DMS 273 (cell line): ENCODE data around the gene MGLL.

Experiments used
- DNase-seq: peaks from one replicate; lab custom pipeline; 2025; ENCODE audit not compliant: unreplicated experiment; lab: John Stamatoyannopoulos, UW

Gene MGLL

DNA sequence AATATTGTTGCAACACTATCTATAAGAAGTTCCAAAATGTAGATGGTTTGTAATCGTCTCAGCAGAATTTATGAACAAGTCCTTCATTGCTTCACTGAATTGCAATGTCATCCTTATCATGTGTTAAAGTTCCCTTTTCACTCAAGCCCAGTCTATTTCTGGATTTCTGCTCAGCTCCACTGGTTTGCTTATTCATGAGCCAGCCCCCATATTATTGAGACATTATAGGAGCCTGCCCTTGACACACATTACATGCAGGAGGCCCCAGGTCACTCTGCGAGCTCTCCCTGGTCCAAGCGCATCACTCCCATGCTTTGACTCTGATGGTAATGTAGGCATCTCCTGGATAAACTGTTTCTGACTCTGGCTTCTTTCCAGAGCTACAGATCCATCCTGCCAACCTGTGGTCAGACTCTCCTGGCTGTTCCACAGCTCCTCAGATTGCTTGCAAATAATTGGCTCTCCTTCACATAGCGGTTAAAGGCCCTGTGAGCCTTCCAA, 92.7 kb downstream of the MGLL start:
- DNase-seq: peak; percentile 49

DNA sequence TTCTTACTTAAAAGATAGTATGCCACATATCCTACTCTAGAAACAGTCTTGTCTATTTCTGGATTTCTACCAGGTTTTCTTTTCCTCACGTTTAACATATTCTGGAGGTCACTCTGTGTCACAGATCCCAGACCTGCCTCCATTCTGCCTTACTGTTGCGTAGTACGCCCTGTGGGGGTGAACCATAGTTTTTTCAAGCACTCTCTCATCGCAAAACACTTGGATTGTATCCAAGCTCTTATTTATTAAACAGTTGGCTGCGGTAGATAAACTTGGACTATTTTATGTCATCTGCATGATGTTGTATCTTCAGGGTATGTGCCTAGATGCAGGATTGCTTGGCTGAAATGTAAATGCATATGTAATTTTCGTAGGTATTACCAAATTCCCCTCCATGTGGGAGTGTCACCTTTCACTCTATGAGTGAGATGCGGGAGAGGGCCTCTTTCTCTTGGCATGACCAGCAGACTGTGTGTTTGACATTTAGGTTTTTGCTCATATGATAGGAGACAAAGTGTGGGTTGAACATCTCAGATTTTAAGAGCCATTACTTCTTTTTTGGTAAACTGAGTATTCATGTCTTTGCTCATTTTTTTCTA, 93.8 kb downstream of the MGLL start:
- DNase-seq: no peak

DNA sequence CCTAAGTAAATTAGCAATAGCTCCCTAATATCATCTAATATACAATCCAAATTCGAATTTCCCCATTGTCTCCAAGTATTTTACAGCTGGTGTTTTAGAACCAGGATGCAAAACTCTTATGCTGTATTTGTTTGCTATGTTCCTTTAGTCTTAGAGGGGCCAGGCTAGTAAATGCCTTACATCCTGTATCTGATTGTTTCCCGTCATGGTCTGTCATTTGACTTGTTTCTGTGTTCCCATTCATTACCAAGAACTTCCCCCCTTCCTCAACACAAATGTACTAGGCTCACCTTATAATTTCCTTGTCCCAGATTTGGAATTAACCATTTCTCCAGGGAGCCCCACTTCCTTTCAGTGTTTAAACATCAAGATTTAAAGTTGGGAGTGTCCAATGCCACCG, 95.4 kb downstream of the MGLL start:
- no peak for DNase-seq

DNA sequence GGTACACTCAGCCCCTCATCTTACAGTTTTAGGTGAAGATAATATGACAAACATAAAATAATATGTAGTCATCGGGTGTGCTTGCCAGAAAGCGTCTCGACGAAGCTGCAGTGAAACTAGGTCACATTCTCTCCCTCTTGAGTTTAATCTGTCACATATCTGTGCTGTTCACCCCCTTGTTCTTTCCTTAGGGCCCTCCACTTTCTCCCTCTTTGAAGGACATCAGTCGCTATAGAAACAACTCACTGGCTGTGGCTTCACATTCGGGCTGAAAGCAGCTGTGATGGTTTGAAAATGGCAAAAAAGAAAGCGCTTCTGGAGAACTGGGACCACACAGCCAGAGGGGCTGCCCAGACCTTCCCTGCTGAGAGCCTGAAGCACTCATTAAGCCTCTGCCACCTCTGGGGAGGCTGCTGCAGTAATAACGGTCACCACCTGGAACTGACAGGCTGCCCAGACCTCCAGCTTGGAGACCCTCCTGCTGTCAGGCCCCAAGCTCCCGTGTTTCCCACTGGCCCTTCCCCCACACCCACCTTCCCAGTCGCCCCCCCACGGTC, 99.2 kb downstream of the MGLL start:
- peak; percentile 78 for DNase-seq

DNA sequence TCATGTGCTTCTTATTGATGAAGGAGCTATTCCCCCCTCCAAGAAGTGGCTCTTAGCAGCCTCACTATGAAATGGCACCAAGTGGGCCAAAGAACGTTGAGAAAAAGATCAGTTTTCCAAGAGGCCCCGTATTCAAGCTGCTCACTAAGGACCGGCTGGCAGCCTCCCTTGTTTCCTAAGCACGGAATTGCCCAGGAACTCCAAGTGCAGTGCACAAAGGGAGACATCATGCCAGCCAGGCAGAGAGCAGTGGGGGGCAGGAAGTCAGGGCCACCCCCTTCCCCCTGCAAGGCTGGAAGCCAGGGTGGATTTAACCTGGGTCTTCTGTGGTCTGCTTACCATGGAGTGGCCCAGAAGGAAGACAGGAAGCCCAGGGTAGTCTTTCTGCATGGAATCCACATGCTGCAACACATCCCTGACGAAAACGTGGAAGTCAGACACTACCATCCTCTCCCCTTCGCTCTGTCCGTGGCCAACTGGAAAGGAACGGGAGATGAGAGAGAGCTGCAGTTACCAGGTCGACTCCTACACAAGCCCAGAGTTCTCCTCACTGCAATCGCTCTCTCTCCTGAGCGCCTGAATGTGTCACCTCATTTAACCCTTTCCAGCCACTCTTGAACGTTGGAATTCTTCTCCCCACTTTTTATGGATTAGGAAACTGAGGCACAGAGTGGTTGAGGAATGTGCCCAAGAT, 100.1 kb downstream of the MGLL start:
- no peak for DNase-seq

DNA sequence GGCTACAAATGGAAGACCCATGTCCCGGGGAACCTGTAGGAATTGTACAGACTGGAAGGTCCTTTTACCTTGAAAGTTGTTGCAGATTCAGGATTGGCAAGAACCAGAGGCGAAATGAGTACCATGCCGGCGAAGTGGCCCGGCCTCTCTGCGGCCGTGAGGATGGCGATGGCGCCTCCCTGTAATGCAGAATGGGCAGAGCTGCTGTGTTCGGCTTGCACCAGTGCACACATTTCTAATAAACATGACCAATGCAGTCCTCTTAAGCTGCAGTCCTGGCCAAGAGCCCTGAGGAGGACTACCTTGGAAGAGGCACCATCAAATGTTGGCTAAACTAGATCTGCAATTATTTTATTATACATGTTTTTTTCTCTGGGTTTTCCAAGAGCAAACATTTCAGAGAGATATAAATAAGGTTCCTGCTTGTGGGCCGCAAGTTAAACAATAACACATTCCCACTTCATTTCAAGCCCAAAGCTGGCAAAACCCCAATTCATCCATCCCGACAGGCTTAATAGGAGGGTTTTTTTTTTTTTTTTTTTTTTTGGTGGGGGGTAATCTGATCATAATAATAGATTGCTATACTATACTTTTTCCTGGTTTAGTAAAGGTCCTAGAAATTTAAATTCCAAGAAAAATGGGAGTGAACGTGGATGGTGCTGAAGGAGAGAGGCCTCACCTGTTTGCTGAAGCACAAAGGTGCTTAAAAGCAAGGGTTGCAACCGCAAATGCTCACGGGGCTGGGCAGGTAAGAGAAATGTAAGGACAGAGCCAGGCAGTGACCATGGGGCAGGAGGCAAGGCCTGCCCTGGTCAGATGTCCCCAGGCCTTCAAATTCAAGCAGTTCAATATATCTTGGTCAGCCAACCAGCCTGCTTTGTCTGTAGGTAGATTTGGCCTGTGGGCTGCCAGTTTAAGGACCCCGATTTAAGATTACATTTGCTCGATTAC, 101.1 kb downstream of the MGLL start:
- no peak for DNase-seq

DNA sequence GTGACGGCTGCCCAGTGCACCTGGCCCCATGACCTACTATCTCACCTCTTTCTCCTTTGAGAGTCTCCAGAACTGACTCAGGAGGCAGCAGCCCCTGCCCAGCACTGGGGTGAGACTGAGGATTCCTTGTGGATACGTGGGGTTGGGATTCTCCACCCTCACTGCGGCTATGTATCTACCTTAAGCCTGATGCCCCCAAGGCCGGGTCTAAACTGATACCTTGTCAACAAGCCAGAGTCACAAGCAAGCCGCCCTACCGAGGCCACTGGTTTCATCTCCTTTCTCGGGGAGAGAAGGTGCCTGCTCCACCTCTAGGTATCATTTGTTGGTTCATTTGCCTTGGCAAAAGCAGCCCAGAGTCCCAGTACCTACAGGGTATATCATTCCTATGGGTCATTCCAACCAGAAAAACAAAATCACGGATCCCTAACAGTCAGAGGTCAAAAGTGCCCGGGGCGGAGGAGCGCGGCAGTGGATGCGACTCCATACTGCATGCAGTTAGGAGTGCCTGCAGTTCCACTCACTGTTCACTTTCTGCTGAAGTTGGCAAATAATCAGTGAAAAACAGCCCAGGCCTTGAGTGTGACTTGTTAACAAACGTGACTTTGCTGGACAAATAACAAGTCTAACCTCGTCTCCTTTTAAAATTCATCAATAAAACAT, 102.0 kb downstream of the MGLL start:
- DNase-seq: no peak

DNA sequence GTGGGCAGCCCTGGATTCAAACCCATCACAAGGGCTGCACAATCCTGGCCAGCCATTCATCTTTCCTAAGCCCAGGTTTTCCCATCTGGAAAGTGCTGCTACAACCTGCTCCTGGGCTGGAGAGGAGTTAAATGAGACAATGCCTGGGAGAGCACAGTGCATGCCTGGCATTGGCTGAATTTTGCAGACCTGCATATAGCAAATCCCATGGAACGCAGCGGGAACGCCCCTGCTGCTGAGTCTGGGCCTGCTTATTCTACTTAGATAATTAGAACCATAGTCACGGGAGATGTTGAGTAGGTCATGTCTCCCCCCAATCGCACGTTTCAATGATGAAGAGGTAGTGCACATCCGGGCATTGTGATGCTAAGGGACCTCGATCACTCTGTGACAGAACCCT, 102.9 kb downstream of the MGLL start:
- no peak for DNase-seq

DNA sequence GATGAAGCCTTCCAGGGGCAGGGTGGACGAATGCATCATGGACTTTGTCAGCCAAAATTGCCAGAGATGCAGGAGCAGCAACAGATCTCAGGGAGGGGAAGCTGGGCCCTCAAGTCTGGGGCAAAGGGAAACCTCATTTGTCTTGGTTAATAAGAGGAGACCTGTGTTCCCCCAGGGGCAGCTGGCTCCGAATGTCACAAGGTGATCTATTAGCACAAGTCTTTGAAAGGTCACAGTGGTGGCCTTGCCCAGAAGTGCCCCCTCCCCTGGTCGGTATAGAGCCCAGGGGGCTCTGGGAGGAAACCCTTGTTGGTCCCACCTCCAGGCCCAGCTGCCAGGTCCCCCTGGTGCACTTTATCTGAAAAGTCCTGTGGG, 103.4 kb downstream of the MGLL start:
- DNase-seq: no peak

DNA sequence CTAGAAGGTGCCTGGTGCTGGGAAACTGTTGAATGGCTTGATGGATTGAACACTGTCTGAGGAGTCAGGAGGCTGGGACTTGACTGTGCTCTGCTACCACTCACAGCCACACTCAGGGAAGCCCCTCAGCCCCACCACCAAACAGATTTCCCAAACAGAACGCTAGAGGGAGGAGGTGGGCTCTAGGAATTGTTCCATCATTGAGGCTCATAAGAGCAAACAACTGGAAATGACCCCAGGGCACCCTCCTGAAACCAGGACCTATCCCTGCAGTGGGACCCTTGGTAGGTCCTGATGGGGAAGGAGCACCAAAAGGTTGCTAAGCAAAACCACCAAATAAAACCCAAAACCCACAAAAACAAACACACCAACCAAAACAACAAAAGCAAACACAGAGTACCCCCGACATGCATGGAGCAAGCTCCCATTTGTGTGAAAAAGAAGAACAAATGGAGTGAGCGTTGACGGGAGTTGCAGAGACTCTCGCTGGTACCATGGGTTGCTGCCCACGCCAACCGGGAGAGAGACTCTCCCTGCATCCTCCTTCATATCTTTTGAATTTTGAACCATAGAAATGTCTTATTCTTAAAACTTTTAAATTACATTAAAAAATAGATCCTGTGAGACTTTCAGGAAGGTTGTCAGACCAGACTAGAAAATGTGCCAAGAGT, 103.9 kb downstream of the MGLL start:
- DNase-seq: no peak

DNA sequence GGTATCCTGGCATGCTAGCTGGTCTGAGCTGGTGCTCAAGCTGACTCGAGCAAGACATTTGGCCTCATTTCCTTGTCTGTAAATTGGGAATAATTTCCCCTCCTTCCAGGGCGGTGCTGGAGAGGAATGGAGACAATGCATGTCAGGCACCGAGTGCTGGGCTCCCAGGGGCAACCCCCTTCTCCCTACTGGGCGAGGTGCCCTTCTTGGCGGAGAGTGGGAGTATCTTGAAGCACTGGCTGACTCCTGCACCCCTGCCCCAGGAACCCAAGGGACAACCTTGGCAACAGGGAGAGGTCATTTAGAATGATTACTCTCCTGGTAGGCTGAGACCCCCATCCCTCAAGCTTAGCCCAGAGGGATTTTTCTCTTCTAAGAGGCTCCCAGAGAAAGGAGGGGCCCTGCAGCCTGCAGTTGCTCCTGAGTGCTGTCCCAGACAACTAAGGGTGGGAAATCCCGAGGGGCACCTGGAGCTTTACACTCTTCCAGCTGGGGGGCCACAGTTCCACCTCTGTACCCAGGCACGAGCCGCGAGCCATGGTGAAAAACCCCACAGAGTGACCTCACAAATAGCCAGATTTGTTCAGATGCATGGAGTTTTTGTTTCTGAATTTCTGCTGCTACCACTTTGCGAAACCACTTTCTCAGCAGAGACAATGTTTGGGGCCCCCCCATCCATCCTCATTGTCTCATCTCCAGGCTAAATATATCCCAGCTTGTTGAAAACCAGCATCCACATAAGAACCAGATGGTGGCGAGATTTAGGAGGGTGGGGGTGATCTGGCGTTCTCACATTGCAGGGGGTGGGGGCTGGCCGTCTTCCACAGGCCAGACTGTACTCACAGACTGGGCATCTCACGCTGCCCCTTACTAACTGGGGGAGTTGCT, 104.7 kb downstream of the MGLL start:
- DNase-seq: peak; percentile 89

DNA sequence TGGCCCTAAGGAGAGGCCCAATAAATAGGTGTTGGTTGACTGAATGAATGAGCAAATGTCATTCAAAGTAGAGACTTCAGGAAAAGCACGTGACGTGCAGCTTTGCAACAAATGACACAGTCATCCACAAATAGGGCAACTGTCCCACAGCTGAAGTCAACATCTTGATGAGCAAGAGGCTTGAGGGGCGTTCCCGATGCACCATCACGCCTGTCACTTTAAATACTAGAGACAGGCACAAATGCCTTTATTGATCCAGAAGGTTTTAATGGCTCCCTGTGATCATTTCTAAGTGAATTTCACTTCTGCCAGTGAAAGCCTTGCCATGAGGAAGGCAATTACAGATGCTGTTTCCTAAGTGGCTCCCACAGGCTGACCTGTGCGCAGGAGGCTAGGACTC, 105.9 kb downstream of the MGLL start:
- DNase-seq: no peak

DNA sequence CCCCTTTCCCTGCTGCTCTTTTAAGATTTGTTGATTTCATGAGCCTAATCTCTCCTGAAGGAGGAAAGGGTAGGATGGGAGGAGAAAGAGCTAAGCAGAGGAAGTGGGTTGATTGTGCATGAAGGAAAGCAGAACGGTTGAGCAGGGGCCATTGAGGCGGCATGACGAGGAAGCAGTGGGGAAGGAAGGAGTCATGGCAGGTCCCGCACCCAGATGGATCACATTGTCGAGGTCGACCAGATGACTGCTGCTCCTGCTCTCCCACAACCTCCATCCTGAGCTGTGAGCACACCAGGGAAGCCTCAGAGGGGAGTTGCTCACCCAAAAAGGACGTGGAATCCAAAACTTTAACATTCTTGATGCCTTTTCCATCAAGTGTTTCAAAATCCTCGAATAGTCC, 106.8 kb downstream of the MGLL start:
- DNase-seq: no peak

DNA sequence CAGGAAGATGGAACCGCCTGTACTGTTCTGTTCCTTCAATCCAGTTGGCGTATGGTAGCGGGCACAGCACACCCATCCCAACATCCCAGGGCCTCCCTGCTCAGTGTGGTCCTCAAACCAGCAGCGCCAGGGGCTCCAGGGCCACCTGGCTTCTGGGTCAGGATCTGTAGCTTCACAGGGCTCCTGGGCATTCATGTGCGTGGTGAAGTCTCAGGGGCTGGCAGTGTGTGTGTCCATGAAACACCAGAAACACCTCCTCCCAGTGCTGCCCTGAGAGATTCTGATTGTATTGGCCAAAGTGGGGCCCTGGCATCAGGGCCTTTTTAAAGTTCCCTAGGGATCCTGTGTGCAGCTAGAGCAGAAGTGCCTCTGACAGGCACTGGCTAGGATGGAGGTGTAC, 107.4 kb downstream of the MGLL start:
- no peak for DNase-seq

DNA sequence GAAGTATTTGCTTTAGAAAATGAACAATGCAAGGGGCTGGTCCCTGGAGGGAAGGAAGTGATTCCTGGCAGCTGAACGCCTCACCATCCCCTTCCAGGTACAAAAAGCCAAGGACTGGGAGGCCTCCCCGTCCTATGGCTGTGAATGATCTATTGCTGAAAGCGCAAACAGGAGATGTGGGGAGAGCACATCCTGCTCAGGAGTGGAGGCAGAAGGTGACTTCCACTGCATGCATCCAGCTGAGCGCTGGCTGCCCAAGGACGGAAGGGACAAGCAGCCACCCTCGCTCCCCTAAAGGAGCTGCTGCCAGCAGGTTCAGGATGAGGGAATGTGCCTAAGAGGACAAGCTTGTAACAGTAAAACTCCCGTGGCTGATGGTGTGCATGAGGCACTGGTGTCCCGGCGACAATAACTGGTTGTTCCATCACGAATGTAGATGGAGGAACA, 108.2 kb downstream of the MGLL start:
- no peak for DNase-seq

DNA sequence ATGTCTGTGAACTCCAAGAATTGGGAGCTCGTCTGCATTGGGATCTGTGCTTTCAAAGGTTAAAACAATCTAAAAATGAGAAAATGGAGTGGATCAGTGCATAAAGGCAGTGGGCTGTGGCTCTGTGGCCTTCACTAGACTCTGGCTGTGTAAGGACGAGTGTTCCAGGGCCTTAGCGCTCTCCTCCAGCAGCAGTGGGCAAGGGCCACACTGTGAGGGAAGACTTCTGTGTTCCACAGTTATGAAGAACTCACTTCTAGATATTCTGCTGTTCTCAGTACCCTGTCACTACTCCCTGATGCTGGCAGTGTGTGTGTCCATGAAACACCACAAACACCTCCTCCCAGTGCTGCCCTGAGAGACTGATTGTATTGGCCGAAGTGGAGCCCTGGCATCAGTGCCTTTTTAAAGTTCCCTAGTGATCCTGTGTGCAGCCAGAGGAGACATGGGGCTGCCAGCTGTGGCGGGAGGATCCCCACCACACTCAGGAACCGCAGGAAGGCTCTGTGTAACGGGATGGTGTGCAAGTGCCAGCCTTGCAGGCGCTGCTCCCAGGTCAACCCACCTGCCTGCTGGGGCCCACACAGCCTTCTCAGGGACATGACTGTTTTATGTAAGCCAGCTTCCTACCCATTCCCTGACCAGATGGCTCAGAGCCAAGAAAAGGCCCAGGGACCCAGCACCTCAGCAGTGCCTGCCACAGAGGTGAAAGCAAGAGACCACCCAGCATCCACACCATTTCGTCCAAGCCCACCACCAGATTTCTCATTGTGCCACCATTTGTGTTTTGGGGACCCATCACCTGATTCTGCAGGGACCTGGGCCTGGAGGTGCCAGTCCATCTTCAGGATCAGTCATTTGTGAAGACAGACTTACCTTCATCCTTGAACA, 109.2 kb downstream of the MGLL start:
- peak; percentile 42 for DNase-seq

DNA sequence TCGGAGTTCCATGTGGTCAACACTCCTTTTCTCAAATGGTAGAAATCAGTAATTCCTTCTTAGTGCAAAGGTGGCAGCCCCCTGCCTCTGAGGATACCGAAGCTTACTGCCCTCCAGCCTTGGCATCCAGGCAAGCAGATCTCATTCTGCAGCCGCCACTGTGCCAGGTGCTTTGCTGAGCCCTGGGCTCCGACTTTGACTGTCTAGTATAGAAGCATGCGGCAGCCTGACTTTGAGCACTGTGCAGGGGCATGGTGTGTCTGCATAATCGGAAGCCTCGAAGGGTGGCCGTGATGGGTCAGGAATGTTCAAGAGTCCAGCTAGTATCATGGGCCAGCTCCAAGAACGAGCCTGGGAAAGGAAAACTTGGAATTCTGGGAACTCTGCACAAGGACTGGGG, 109.9 kb downstream of the MGLL start:
- DNase-seq: no peak

DNA sequence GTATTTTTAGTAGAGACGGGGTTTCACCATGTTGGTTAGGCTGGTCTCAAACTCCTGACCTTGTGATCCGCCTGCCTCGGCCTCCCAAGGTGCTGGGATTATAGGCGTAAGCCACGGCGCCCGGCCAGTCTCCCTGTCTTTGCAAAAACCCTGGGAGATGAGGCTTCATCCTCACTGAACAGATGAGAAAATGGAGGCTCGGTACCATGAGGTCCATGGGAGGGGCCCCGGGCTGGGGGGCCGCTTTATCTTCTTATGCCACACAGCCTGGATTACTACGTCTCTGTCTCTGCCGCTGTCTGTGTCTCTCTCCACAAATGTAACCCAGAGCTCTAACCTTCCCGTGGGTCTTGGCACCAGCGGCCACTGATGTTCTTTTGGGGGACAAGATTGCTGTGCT, 110.4 kb downstream of the MGLL start:
- DNase-seq: no peak
